ENCODE measurements around the gene ARAP2. TPM values are rescaled to one million over a fixed set of nuclear protein-coding genes. Genes with fewer than 3 reads are reported as not detected.
"Not testable (repeated sequence)": the region's sequence is repeated elsewhere in the genome, so short reads cannot be mapped to it uniquely, and the experiment has no call there.

ARAP2 gene
- polyA plus RNA-seq, 1 experiment: not detected

GRCh38 chr4:36189511-36190226 lies 54.6 kb downstream of the ARAP2 start:
- CTCF ChIA-PET: no interaction called here

DNA sequence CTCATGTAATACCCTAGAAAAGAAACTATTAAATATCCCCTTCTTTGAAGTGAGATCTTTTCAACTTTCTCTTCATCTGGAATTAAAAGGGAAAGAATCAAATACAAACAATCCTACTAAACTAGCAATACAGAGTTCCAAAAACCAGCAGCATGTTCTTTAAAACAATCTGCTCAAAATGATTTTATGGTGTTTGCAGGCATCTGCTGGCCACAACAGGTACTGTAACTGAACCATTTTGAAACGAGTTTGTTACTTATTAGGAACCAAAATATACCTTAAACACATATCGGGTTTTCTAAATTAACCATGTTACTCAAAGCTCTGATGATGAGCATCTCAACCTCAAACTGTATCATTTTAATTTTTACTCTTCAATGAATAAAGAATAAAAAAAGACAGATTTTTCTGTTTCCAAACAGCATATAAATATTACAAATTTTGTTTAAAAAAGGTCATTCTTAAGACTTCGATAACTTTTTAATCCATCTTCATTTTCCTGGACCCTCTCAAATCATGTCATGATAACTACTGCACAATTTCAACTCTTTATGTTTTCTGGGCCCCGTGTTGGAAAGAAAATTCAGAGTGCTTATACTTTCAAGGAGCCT lies 56.5 kb downstream of the ARAP2 start:
- TF ChIP-seq CTCF (IDR thresholded peaks at IDR 0.05; ENCODE audit: insufficient read depth, low read depth, low read length): no peak
- Histone ChIP-seq H3K4me3 (ENCODE audit: low read depth, low read length) (no peak overlapping the region), H3K27me3 (ENCODE audit: control insufficient read depth, insufficient read depth, low read length) (no peaks in the 10 kb centered on the region), H3K36me3 (ENCODE audit: control insufficient read depth, insufficient read depth, low read length) (no peaks in the 10 kb centered on the region)
- no peak for DNase-seq (ENCODE audit: low read depth)
- ChIA-PET CTCF (no interaction called here), POLR2A (no interaction called here)

More at GRCh38 chr4:36189511-36190226, 54.6 kb downstream of the ARAP2 start:
- no peak for TF ChIP-seq CTCF (IDR thresholded peaks at IDR 0.05; ENCODE audit: insufficient read depth, low read depth, low read length)
- Histone ChIP-seq H3K4me3 (ENCODE audit: low read depth, low read length) (no peak overlapping the region), H3K36me3 (ENCODE audit: control insufficient read depth, insufficient read depth, low read length) (no peaks in the 10 kb centered on the region), H3K27me3 (ENCODE audit: control insufficient read depth, insufficient read depth, low read length) (no peaks in the 10 kb centered on the region)
- no peak for DNase-seq (ENCODE audit: low read depth)
- POLR2A ChIA-PET: no interaction called here

DNA sequence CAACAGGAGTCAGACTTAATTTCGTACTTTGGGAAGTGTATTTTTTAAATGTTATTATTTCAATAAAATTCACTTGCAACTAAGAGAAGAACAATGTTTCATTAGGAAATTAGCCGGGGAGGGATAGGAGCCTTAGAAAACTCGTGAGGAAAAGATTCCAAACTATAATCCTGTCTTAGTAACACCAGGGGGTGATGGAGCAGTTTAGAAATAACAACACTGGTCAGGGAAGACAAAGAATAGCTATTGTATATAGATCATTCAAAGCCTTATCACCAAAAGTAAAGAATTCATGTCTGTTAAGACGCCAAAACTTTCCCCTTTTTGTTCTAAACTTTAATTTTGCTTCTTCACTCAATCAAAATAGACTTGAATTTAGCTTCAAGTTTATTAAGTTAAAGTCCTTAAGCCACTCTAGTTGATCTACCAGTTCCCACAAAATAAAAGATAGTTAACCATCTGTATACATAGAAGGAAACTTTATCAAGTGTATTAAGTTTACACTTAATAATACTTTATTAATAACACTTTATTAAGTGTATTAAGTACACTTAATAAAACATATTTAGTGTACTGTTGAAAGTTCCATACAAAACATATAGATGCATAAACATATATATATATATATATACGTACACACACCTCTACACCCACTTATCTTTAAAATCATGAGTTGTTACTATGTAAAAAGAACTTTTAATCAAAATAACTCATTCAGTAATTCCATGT lies 60.5 kb downstream of the ARAP2 start:
- Histone ChIP-seq H3K27me3 (ENCODE audit: control insufficient read depth, insufficient read depth, low read length) (no peaks in the 10 kb centered on the region), H3K4me3 (ENCODE audit: low read depth, low read length) (no peak overlapping the region), H3K36me3 (ENCODE audit: control insufficient read depth, insufficient read depth, low read length) (no peaks in the 10 kb centered on the region)
- DNase-seq (ENCODE audit: low read depth): no peak
- POLR2A ChIA-PET: no interaction called here
- CTCF ChIA-PET: no interaction called here
- no peak for TF ChIP-seq CTCF (IDR thresholded peaks at IDR 0.05; ENCODE audit: insufficient read depth, low read depth, low read length)

- no peaks in the 10 kb centered on the region for H3K36me3 ChIP-seq (ENCODE audit: control insufficient read depth, insufficient read depth, low read length)
- CTCF ChIA-PET: no interaction called here
- H3K27me3 ChIP-seq (ENCODE audit: control insufficient read depth, insufficient read depth, low read length): no peaks in the 10 kb centered on the region
- DNase-seq (ENCODE audit: low read depth): no peak
- TF ChIP-seq CTCF (IDR thresholded peaks at IDR 0.05; ENCODE audit: insufficient read depth, low read depth, low read length): no peak
- H3K4me3 ChIP-seq (ENCODE audit: low read depth, low read length): no peak overlapping the region
- POLR2A ChIA-PET: no interaction called here
Observed at GRCh38 chr4:36183232-36183631, 61.1 kb downstream of the ARAP2 start.

GRCh38 chr4:36182315-36182714 lies 62.0 kb downstream of the ARAP2 start:
- H3K27me3 ChIP-seq (ENCODE audit: control insufficient read depth, insufficient read depth, low read length); CTCF ChIA-PET; H3K36me3 ChIP-seq (ENCODE audit: control insufficient read depth, insufficient read depth, low read length); H3K4me3 ChIP-seq (ENCODE audit: low read depth, low read length); POLR2A ChIA-PET; DNase-seq (ENCODE audit: low read depth): not testable (repeated sequence)

Measured in BJ (cell line).